Activated CD4-positive, alpha-beta T cell treated with anti-CD3 and anti-CD28 coated beads for 36 hours (primary cell): Measurements from ENCODE around the gene DCHS1. TPM values are rescaled to one million over a fixed set of nuclear protein-coding genes. Genes with fewer than 3 reads are reported as not detected.

Experiments used
- ATAC-seq: fragments of 200-7000 bp; cut with Tn5 transposase; one replicate; pipeline ENCODE4 v1.10.0; 2021; ENCODE audit warnings: mild to moderate bottlenecking, moderate library complexity
- CTCF ChIA-PET: fragments of 350-600 bp; sonication (Branson Sonifier 250); formaldehyde crosslinking; loops from one replicate; lab custom pipeline; 2021; ENCODE audit warnings: antibody characterized with exemption; lab: Charles Lee
- POLR2A ChIA-PET: fragments of 350-600 bp; sonication (Branson Sonifier 250); formaldehyde crosslinking; loops from one replicate; lab custom pipeline; 2021; ENCODE audit warnings: antibody characterized with exemption, inconsistent platforms; lab: Charles Lee
- DNase-seq: peaks from one replicate; pipeline ENCODE4 v3.0.0-alpha.2; 2020
- H3K27ac Mint-ChIP-seq: one replicate; pipeline ENCODE4 v1.8.0; 2021; ENCODE audit warnings: mixed read lengths
- H3K27me3 Mint-ChIP-seq: one replicate; pipeline ENCODE4 v1.8.0; 2021; ENCODE audit warnings: mixed read lengths
- H3K36me3 Mint-ChIP-seq: one replicate; pipeline ENCODE4 v1.8.0; 2021; ENCODE audit warnings: low read depth, mixed read lengths
- H3K4me1 Mint-ChIP-seq: one replicate; pipeline ENCODE4 v1.8.0; 2021; ENCODE audit warnings: mixed read lengths
- H3K4me3 Mint-ChIP-seq: one replicate; pipeline ENCODE4 v1.8.0; 2021; ENCODE audit warnings: mild to moderate bottlenecking, moderate library complexity, mixed read lengths
- H3K9me3 Mint-ChIP-seq: one replicate; pipeline ENCODE4 v1.8.0; 2021; ENCODE audit warnings: low read depth, mixed read lengths
- intact Hi-C, 2 experiments: fragments of 100-400 bp; cut with DNase I in 1 of 2; cut with micrococcal nuclease in 1 of 2; formaldehyde crosslinking; loops; one replicate each; pipeline versions ENCODE4 v1.14.2 to v1.15.1; 2022 to 2024; cut with DNase I, micrococcal nuclease
- total RNA-seq, 2 experiments: library from RNA; stranded (reverse); gene quantifications; one replicate each; pipeline ENCODE4 v1.2.3, GENCODE V29; 2021

Gene DCHS1
- total RNA-seq, 2 experiments from 2014 or later, result 0.78 to 0.91 TPM

DNA sequence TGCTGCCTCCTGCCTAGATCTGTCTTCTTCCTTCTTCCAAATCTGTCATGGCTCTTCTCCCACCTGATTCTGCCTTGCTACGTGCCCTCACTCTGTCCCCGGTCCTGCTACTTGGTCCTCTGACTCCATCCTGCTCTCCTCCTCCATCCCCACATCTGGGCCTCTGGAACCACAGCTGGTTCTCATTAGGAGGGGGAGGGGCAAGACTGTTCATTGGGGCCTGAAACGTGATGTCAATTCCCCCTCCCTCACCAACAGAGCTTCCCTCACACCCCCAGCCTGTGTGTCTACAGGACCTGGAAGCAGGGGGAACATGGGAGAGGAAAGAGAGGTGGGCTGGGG, 9.1 kb downstream of the DCHS1 start:
- Mint-ChIP-seq H3K4me1 (no peaks in the 10 kb centered on the region), H3K36me3 (no peaks in the 10 kb centered on the region), H3K27ac (no peak overlapping the region), H3K9me3 (no peaks in the 10 kb centered on the region), H3K27me3 (no peaks in the 10 kb centered on the region), H3K4me3 (no peak overlapping the region)
- ATAC-seq (peak; percentile 7), DNase-seq (no peak)
- intact Hi-C loops, result no loop called here
- ChIA-PET CTCF (interaction anchor here (0.9 to 1.2 kb wide), 5 partner anchors 11 to 44 kb away, joined by 3 to 5 read pairs (median 3); no protein-coding TSS in a partner anchor), POLR2A (no interaction called here)

DNA sequence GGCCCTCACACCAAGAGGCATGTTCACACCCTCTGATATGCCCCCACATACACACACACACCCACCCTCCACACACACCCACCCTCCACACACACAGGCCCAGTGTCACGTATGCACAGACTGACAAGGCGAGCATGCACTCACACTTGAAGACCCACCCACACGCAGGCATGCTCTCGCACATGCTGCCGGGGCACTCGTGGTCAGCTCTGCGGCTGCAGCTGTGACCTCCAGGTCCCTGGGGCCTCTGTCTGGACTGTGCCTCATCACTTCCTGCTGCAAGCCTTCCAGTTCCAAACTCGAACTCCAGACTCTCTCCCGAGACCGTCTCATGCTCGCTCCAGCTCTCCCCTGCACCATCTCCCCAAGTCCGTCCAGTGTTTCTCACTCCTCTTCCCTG, 9.5 kb downstream of the DCHS1 start:
- ATAC-seq (no peak), DNase-seq (peak; percentile 23)
- H3K27ac Mint-ChIP-seq, result no peak overlapping the region
- no peaks in the 10 kb centered on the region for H3K27me3 Mint-ChIP-seq
- no peaks in the 10 kb centered on the region for H3K4me1 Mint-ChIP-seq
- POLR2A ChIA-PET, result no interaction called here
- H3K36me3 Mint-ChIP-seq, result no peaks in the 10 kb centered on the region
- H3K9me3 Mint-ChIP-seq, result no peaks in the 10 kb centered on the region
- H3K4me3 Mint-ChIP-seq, result no peak overlapping the region
- CTCF ChIA-PET, result interaction anchor here (1.1 to 1.2 kb wide), 3 partner anchors 22 to 44 kb away, joined by 3 to 5 read pairs (median 3); no protein-coding TSS in a partner anchor
- intact Hi-C loops, result no loop called here

DNA sequence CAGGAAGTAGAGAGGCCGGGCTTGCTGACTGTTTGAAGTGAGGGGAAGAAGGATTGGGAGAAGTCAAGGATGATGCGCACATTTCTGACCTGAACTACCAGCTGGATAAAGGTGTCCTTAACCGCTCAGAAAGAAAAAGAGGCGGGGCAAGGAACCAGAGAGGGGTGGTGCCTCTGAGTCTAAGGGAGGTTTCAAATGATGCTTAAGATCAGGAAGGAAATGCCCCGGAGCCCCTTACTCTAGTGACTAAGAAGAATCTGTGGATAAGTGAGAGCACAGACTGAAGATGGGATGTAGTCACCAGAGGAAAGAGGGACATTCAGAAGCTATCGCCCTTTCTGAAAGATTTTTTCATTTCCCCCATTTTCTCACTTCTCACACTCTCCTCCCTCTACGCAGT, 12.7 kb downstream of the DCHS1 start:
- H3K27me3 Mint-ChIP-seq, result no peaks in the 10 kb centered on the region
- intact Hi-C loops, result no loop called here
- no peak overlapping the region for H3K27ac Mint-ChIP-seq
- H3K36me3 Mint-ChIP-seq, result no peaks in the 10 kb centered on the region
- no peaks in the 10 kb centered on the region for H3K9me3 Mint-ChIP-seq
- CTCF ChIA-PET, result interaction anchor here (1.5 to 1.6 kb wide), 2 partner anchors 25 to 96 kb away, joined by 3 read pairs; no protein-coding TSS in a partner anchor
- H3K4me1 Mint-ChIP-seq, result no peaks in the 10 kb centered on the region
- no peak overlapping the region for H3K4me3 Mint-ChIP-seq
- DNase-seq (no peak), ATAC-seq (peak; percentile 37)
- POLR2A ChIA-PET, result no interaction called here

DNA sequence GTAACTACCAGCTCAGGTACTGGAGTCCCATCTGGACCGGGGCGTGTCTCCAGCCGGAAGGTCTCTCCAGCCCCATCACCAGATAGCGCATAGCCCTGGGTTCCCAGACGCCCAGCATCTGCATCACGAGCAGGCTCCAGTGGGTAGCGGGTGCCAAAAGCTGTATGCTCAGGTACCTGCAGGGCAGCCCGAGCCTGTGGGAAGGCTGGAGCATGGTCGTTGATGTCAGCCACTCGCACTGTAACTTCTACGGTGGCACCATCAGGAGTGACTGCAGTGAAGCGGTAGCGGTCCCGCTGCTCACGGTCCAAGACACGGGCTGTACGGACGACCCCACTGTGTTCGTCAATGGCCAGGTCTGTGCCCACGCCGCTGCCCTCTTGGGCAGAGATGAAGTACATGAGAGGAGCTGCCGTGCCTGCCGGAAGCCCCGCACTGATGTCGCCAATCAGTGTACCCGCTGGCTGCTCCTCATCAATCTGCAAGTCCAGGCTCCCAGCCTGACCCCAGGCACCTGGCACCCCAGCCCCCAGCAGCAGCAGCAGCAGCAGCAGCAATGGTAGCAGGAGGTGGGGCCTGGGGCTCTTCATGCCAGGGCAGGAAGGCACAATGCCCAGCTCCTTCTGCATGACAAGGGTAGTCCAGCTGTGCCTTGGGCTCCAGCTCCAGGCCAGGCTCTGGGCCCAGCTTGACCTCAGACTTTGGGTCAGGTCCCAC, 14.5 kb downstream of the DCHS1 start:
- ChIA-PET POLR2A (no interaction called here), CTCF (interaction anchor here (0.6 kb wide), 1 partner anchor 195 kb away, joined by 3 read pairs; no protein-coding TSS in a partner anchor)
- no peak overlapping the region for H3K27ac Mint-ChIP-seq
- DNase-seq (no peak), ATAC-seq (no peak)
- H3K36me3 Mint-ChIP-seq, result no peaks in the 10 kb centered on the region
- no peaks in the 10 kb centered on the region for H3K4me1 Mint-ChIP-seq
- intact Hi-C loops, result no loop called here
- H3K9me3 Mint-ChIP-seq, result no peaks in the 10 kb centered on the region
- H3K4me3 Mint-ChIP-seq, result no peak overlapping the region
- no peaks in the 10 kb centered on the region for H3K27me3 Mint-ChIP-seq

DNA sequence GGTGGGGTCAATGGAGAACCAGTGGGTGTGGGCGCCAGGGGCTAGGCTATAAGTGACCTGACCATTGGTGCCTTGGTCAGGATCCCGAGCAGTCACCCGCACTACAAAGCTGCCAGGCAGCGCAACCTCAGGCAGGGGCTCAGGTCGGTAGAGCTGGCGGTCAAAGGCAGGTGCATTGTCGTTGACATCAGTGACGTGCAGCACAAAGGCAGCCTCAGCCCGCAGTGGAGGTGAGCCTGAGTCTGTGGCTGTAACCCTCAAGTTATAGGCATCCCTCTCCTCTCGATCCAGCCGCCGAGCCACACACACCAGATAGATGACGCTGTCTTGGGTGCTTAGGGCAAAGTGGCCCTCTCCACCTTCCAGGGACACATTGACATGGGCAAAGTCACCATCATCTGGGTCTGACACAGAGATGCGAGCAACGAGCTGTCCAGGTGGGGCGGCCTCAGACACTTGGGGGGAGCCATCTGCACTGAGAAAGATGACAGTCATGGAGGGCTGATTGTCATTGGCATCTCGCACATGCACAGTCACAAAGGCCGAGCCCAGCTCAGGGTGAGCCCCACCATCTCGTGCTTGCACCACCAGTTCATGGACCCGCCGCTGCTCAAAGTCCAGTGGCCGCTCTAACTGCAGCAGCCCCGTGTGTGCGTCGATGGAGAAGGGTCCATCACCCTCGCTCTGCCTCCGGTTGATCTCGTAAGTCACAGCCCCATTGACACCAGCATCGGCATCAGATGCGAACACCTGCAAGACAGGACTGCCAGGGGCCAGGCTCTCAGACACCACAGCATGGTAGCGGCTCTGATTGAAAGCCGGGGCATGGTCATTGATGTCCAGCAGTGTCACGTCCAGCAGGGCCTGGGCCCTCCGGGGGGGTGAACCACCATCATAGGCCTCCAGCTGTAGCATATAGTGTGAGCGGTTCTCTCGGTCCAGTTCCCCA, 15.3 kb downstream of the DCHS1 start:
- ChIA-PET CTCF (interaction anchor here (0.5 kb wide), 2 partner anchors 27 to 107 kb away, joined by 3 to 5 read pairs; no protein-coding TSS in a partner anchor), POLR2A (no interaction called here)
- H3K27ac Mint-ChIP-seq, result no peak overlapping the region

DNA sequence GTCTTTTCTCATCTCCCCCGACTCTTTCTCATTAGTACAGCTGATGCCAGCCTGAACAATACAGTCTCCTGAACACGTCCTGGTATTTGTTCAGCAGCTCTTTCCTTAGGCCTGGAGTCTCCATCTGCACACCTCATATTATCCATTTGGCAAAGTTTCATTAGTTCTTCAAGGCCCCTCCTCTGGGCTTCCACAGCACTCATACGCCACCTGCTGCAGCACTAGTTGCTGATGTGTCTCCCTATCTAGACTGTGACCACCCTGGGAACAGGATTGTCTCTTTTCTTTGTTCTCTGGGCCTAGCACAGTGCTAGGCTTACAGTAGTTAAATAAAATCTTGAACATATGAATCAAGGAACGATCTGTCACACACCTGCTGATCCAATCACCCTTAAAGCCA, 17.2 kb downstream of the DCHS1 start:
- POLR2A ChIA-PET, result no interaction called here
- Mint-ChIP-seq H3K27me3 (no peaks in the 10 kb centered on the region), H3K9me3 (no peaks in the 10 kb centered on the region), H3K4me3 (no peak overlapping the region), H3K36me3 (no peaks in the 10 kb centered on the region), H3K27ac (no peak overlapping the region), H3K4me1 (no peaks in the 10 kb centered on the region)
- ATAC-seq, result no peak
- no peak for DNase-seq
- intact Hi-C loops, result no loop called here
- CTCF ChIA-PET, result interaction anchor here (1.1 kb wide), 1 partner anchor 30 kb away, joined by 5 read pairs; no protein-coding TSS in a partner anchor

More for the DNA sequence above, 15.3 kb downstream of the DCHS1 start:
- no peak overlapping the region for H3K4me3 Mint-ChIP-seq
- no peaks in the 10 kb centered on the region for H3K4me1 Mint-ChIP-seq
- H3K9me3 Mint-ChIP-seq, result no peaks in the 10 kb centered on the region
- no peaks in the 10 kb centered on the region for H3K27me3 Mint-ChIP-seq
- ATAC-seq (no peak), DNase-seq (no peak)
- H3K36me3 Mint-ChIP-seq, result no peaks in the 10 kb centered on the region
- intact Hi-C loops, result no loop called here

DNA sequence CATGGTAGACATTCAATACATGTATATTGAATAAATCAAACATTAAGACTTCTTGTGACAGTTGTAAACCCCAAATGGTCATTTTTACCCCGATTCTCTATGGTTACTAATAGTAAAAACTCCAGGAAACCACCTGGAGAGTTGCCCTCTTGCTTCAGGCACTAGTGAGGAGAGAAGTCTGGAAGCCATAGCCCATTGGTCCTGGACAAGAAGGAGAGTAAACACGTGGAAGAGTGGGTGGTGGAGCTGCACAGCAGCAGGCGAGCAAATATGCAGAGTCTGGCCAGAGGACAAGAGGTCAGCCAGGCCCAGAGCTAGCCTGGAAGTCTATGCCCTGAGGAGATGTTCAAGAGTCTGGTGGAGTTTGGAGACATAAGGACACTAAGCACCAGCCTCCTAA, 17.7 kb downstream of the DCHS1 start:
- POLR2A ChIA-PET, result no interaction called here
- intact Hi-C loops, result no loop called here
- Mint-ChIP-seq H3K36me3 (no peaks in the 10 kb centered on the region), H3K4me3 (no peak overlapping the region), H3K4me1 (no peaks in the 10 kb centered on the region), H3K27ac (no peak overlapping the region), H3K27me3 (no peaks in the 10 kb centered on the region), H3K9me3 (no peaks in the 10 kb centered on the region)
- CTCF ChIA-PET, result no interaction called here
- ATAC-seq (no peak), DNase-seq (no peak)

DNA sequence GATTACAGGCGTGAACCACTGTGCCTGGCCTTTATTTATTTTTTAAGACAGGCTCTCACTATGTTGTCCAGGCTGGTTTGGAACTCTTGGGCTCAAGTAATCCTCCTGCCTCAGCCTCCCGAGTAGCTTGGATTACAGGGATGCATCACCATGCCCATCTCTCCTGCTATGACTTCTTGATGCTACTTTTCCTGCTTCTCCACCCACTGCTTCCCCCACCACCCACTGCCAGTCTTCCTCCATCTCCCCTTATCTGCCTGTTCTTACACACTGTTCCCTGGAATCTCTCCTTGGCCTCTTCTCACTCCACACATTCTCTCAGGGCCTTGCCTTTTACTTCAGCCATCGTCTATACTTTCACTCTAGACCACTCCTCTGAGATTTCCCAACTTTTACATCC, 19.1 kb downstream of the DCHS1 start:
- DNase-seq (no peak), ATAC-seq (no peak)
- ChIA-PET CTCF (interaction anchor here (0.5 to 0.9 kb wide), 2 partner anchors 257 to 387 kb away, joined by 3 read pairs; no protein-coding TSS in a partner anchor), POLR2A (no interaction called here)
- intact Hi-C loops, result no loop called here
- Mint-ChIP-seq H3K27ac (no peak overlapping the region), H3K4me3 (no peak overlapping the region), H3K4me1 (no peaks in the 10 kb centered on the region), H3K9me3 (no peaks in the 10 kb centered on the region), H3K27me3 (no peaks in the 10 kb centered on the region), H3K36me3 (no peaks in the 10 kb centered on the region)

DNA sequence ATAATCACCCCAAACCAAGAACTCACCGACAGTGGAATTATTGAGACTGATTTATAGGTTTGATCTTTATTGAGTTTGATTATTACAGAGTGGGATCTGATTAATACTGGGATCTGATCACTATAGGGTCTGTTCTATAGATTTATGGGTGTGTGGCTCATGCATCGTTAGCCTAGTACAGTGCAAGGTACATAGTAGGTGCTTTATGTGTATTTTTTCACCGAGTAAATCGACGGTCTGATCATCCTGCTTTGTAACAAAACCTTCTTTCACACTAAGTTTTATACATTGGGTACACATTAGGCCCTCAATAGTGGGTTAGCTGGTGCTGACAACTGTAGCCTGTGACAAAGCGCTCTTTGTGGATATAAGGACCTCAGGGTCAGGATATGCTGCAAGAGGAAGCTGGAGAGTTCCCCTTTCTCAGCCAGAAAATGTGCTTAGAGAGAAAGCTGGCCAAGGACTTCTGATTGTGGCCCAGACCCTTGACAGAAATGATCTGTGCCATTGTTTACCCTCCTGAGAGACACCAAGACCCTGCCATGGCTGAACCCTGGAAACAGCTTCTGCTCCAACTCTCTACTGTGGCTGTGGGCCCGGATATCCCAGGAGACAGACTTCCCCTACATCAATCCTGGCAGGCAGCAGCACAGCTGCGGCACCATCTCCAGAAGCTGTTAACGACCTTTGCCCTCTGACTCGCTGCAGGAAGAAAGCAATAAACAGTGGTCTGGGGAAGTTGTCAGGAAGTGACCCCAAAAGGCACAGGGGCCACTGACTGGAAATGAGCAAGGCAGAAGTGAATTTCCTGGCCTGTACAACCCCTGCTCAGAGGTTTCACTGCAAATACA, 20.3 kb downstream of the DCHS1 start:
- CTCF ChIA-PET, result interaction anchor here (0.6 kb wide), 1 partner anchor 48 kb away, joined by 3 read pairs; the partner anchor contains the start of gene MRPL17
- no peak overlapping the region for H3K27ac Mint-ChIP-seq
- no peak for ATAC-seq

DNA sequence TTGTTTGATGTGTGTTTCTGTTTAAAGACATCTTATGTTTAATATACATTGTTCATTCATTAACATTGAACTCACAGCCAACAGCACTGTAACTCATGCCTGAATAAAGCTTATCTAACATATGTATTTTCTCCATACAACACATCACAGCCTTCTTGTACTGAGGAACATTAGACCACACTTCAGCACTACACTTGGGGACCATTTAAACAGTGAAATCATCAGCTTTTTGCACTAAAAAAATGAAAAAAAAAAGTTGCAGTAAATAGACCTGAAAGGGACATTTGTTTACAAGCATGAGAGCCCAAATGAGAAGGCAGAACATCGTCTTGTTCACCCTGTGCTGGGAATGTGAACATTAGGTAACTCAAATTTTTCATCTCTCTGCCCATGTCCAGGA, 21.1 kb downstream of the DCHS1 start:
- no peaks in the 10 kb centered on the region for H3K27me3 Mint-ChIP-seq
- ChIA-PET POLR2A (interaction anchor here (0.6 kb wide), 1 partner anchor 26 kb away, joined by 3 read pairs; no protein-coding TSS in a partner anchor), CTCF (no interaction called here)
- DNase-seq (no peak), ATAC-seq (no peak)
- H3K4me1 Mint-ChIP-seq, result no peaks in the 10 kb centered on the region
- H3K4me3 Mint-ChIP-seq, result no peak overlapping the region
- H3K36me3 Mint-ChIP-seq, result no peaks in the 10 kb centered on the region
- no peaks in the 10 kb centered on the region for H3K9me3 Mint-ChIP-seq
- intact Hi-C loops, result no loop called here
- no peak overlapping the region for H3K27ac Mint-ChIP-seq

More for the DNA sequence above, 20.3 kb downstream of the DCHS1 start:
- intact Hi-C loops, result no loop called here
- DNase-seq, result no peak
- H3K27me3 Mint-ChIP-seq, result no peaks in the 10 kb centered on the region
- H3K4me3 Mint-ChIP-seq, result no peak overlapping the region
- POLR2A ChIA-PET, result no interaction called here
- no peaks in the 10 kb centered on the region for H3K36me3 Mint-ChIP-seq
- H3K9me3 Mint-ChIP-seq, result no peaks in the 10 kb centered on the region
- H3K4me1 Mint-ChIP-seq, result no peaks in the 10 kb centered on the region
